ENCODE measurements around the gene HOXC11.

- TF ChIP-seq POLR2AphosphoS5 (IDR thresholded peaks at IDR 0.05) (no peak), CTCF (IDR thresholded peaks at IDR 0.05) (no peak)
Measured at GRCh38 chr12:53981634-53982565, 9.0 kb downstream of the HOXC11 start.

Data from prostate gland (tissue), 2 donors.